ENCODE measurements around the gene SPDYE3.
"Not testable (repeated sequence)": the region's sequence is repeated elsewhere in the genome, so short reads cannot be mapped to it uniquely, and the experiment has no call there.

- TF ChIP-seq CTCF (IDR thresholded peaks at IDR 0.05); EP300 (IDR thresholded peaks at IDR 0.05); POLR2A (IDR thresholded peaks at IDR 0.05; ENCODE audit: low read depth); POLR2AphosphoS5 (IDR thresholded peaks at IDR 0.05): not testable (repeated sequence)
Measured at GRCh38 chr7:100265851-100266250, 41.7 kb upstream of the SPDYE3 start.

All from esophagus muscularis mucosa (tissue), 4 donors.